Nephron progenitor cell (in vitro differentiated cells): ENCODE measurements around the gene THSD4.

Source experiments
- DNase-seq: peaks from one replicate; pipeline ENCODE4 v3.0.0; 2021
- H3K27ac Mint-ChIP-seq: 2 replicates; pipeline ENCODE4 v1.8.0; 2021; ENCODE audit warnings: mild to moderate bottlenecking, moderate library complexity, mixed read lengths
- H3K27me3 Mint-ChIP-seq: 2 replicates; pipeline ENCODE4 v1.8.0; 2021; ENCODE audit warnings: mild to moderate bottlenecking, low read depth, mixed read lengths; ENCODE audit not compliant: poor library complexity
- H3K36me3 Mint-ChIP-seq: 2 replicates; pipeline ENCODE4 v1.8.0; 2021; ENCODE audit warnings: low read depth, mixed read lengths
- H3K4me1 Mint-ChIP-seq: 2 replicates; pipeline ENCODE4 v1.8.0; 2021; ENCODE audit warnings: mixed read lengths
- H3K4me3 Mint-ChIP-seq: 2 replicates; pipeline ENCODE4 v1.8.0; 2021; ENCODE audit warnings: mild to moderate bottlenecking, moderate library complexity, mixed read lengths
- H3K9me3 Mint-ChIP-seq: 2 replicates; pipeline ENCODE4 v1.8.0; 2021; ENCODE audit warnings: mild to moderate bottlenecking, moderate library complexity, mixed read lengths
- CTCF ChIP-seq: fragments of 200-600 bp; sonication (generic); IDR thresholded peaks from 2 replicates; pipeline ENCODE4 v1.5.0; 2021; ENCODE audit warnings: antibody characterized with exemption

The THSD4 gene

GRCh38 chr15:71296315-71296679 lies 181.0 kb downstream of the THSD4 start:
- Mint-ChIP-seq H3K4me1 (peaks cover 14% of the 10 kb centered on the region), H3K27ac (no peak overlapping the region), H3K36me3 (peaks cover 19% of the 10 kb centered on the region), H3K27me3 (peaks cover 5% of the 10 kb centered on the region), H3K9me3 (peaks cover 19% of the 10 kb centered on the region), H3K4me3 (no peak overlapping the region)
- no peak for TF ChIP-seq CTCF
- no peak for DNase-seq

DNA sequence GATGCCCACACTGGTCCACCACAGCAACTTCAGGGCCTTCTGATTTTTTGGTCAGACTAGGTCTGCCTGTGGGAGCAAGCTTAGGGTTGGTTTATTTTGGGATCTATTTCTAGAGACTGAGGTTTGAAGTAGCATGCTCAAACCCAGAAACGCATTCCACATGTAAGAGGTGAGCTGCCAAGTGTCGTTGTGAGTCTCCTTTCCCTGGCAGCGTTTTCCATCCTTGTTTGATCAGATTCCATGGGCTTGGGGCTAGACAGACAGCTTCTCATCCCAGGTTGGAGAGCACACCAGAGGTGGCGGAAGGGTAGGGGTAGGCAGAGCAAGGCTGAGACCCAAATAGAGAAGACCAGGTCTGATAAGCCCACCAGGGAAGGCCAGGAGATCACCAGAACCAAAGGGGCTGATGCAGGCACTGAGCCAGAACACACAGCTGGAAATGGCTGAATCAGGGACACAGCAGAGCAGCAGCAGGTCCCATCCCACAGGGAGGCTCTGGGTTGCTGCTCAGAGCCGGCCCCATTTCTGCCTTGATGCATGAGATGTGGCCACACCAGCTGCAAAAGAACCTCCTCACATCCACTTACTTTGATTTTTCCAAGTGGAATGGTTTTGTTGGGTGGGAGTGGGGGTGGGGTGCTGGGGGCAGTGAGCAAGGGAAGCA lies 186.8 kb downstream of the THSD4 start:
- Mint-ChIP-seq H3K4me1 (peaks cover 15% of the 10 kb centered on the region), H3K27me3 (peaks cover 5% of the 10 kb centered on the region), H3K4me3 (no peak overlapping the region), H3K27ac (no peak overlapping the region), H3K36me3 (no peaks in the 10 kb centered on the region), H3K9me3 (peaks cover 3% of the 10 kb centered on the region)
- DNase-seq: no peak
- TF ChIP-seq CTCF: no peak

GRCh38 chr15:71302861-71303410 lies 187.7 kb downstream of the THSD4 start:
- Mint-ChIP-seq H3K27ac (peak overlapping the region; percentile 63), H3K9me3 (peaks cover 8% of the 10 kb centered on the region), H3K4me1 (peaks cover 15% of the 10 kb centered on the region), H3K4me3 (no peak overlapping the region), H3K27me3 (peaks cover 5% of the 10 kb centered on the region), H3K36me3 (no peaks in the 10 kb centered on the region)
- DNase-seq: no peak
- TF ChIP-seq CTCF: no peak

DNA sequence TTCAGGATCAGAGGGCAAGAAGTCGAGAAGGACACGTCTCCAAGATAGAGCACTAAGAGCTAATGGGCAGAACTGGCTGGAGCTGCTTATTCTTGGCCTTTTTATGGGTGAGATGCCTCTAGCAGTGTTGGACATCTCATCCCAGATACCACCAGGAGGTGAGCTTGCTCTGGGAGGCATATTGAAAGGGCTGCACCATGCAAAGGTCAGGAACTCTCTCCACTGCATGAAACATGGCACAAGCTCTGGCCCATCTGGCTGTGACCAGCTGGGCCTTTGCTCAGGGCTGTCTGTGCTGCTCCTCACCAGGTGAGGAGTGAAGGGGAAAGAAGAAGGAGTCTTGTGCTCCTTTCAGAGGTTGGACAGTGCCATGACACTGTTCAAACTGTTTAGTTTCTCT lies 188.7 kb downstream of the THSD4 start:
- Mint-ChIP-seq H3K9me3 (peaks cover 12% of the 10 kb centered on the region), H3K4me1 (peaks cover 15% of the 10 kb centered on the region), H3K36me3 (peaks cover 4% of the 10 kb centered on the region), H3K4me3 (no peak overlapping the region), H3K27me3 (peaks cover under 1% of the 10 kb centered on the region), H3K27ac (peak overlapping the region; percentile 19)
- no peak for TF ChIP-seq CTCF
- no peak for DNase-seq

DNA sequence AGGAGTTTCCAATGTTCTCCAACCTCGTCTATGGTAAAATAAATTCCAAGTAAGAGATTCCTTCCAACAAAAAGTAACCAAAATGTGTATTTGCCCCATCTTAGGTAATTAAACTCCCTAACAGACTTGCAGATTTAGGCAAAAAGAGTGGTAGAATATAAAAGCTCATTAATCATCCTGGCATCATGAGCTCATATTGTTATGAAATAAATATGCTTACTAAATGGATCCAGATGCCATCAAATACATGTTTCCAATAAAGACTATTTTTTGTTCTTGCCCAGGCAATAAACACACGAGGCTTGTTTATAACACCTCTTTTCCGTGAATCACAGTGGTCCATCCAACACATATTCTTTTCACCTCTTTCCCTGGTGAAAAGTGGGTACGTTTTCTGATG lies 189.4 kb downstream of the THSD4 start:
- Mint-ChIP-seq H3K36me3 (peaks cover 4% of the 10 kb centered on the region), H3K27ac (no peak overlapping the region), H3K9me3 (peaks cover 12% of the 10 kb centered on the region), H3K27me3 (no peaks in the 10 kb centered on the region), H3K4me1 (peaks cover 15% of the 10 kb centered on the region), H3K4me3 (no peak overlapping the region)
- DNase-seq: no peak
- TF ChIP-seq CTCF: no peak

GRCh38 chr15:71306538-71306937 lies 191.3 kb downstream of the THSD4 start:
- H3K4me1 Mint-ChIP-seq: peaks cover 15% of the 10 kb centered on the region
- H3K27ac Mint-ChIP-seq: no peak overlapping the region
- peaks cover 4% of the 10 kb centered on the region for H3K36me3 Mint-ChIP-seq
- H3K27me3 Mint-ChIP-seq: no peaks in the 10 kb centered on the region
- H3K9me3 Mint-ChIP-seq: peaks cover 12% of the 10 kb centered on the region
- TF ChIP-seq CTCF: no peak
- no peak overlapping the region for H3K4me3 Mint-ChIP-seq
- DNase-seq: no peak
